ENCODE results near the gene HPF1. TPM values are rescaled to one million over a fixed set of nuclear protein-coding genes. Genes with fewer than 3 reads are reported as not detected.
"Not testable (repeated sequence)": the region's sequence is repeated elsewhere in the genome, so short reads cannot be mapped to it uniquely, and the experiment has no call there.

Gene HPF1
- total RNA-seq (2013) = 13.8 TPM
- 10 to 100 TPM; 10.2 to 29.9 (median 25.1) TPM for polyA plus RNA-seq
- 2.6 and 2.7 TPM in 2 replicates for polyA minus RNA-seq
- 0.58 to 5.8 (median 3.7) reads per million in 11 experiments for total RNA-seq

- Histone ChIP-seq H3K36me3 (replicated peaks in 1 of 2; ENCODE audit: control insufficient read depth in 1 of 2, insufficient read depth in 2 of 2, low read length in 2 of 2) (peaks cover 1 to 11% of the 10 kb centered on the region in 2 donors), H3K27ac (ENCODE audit: low read depth in 1 of 2, low read length in 2 of 2) (peak within 1 kb of the TSS; percentile 2 to 71), H3K4me1 (ENCODE audit: control insufficient read depth in 1 of 2, insufficient read depth in 2 of 2, low read length in 2 of 2) (peaks cover 14 to 17% of the 10 kb centered on the region in 2 donors), H4K20me1 (ENCODE audit: insufficient read depth, low read length) (no peaks in the 10 kb centered on the region), H3K4me2 (replicated peaks; ENCODE audit: extremely low read depth, low read length, poor library complexity, severe bottlenecking) (peak within 1 kb of the TSS; percentile 97), H3K79me2 (ENCODE audit: insufficient read depth, low read length) (peaks cover 24% of the 10 kb centered on the region), H3K9ac (ENCODE audit: insufficient read depth, low read length, poor library complexity, severe bottlenecking) (peak within 1 kb of the TSS; percentile 74), H3K4me3 (replicated peaks in 1 of 3; ENCODE audit: low read depth in 2 of 3, low read length in 3 of 3) (peak within 1 kb of the TSS; percentile 62 to 90 (median 86)), H2AFZ (ENCODE audit: insufficient read depth, low read depth, low read length, poor library complexity, severe bottlenecking) (peak within 1 kb of the TSS; percentile 89), H3K27me3 (ENCODE audit: control insufficient read depth in 2 of 2, insufficient read depth in 2 of 2, low read length in 2 of 2) (no peaks in the 10 kb centered on the region), H3K9me3 (replicated peaks in 1 of 2; ENCODE audit: control insufficient read depth in 1 of 2, insufficient read depth in 1 of 2, low read length in 2 of 2) (no peaks in the 10 kb centered on the region)
- WGBS (ENCODE audit: insufficient coverage) = 0% methylated on average over 44 of the region's 46 CpGs
- peak; percentile 87 to 92 (median 90) for DNase-seq
- TF ChIP-seq CTCF (IDR thresholded peaks at IDR 0.05) = no peak
- intact Hi-C loops (cut with micrococcal nuclease) = loop anchor here in 1 of 2 donors (5.0 kb wide), 2 partner anchors 135 to 270 kb away; partner anchors contain the start of genes CLCN3 and MFAP3L
- Mint-ChIP-seq H3K27me3 (ENCODE audit: low read depth in 3 of 3) (peaks cover 3 to 4% (median 4%) of the 10 kb centered on the region in 3 donors), H3K4me3 (peak within 1 kb of the TSS; percentile 92 to 94), H3K27ac (peak within 1 kb of the TSS; percentile 16 to 81 (median 74)), H3K9me3 (peaks cover 0 to 2% (median 0%) of the 10 kb centered on the region in 7 donors), H3K36me3 (peaks cover 4 to 8% of the 10 kb centered on the region in 2 donors), H3K4me1 (peaks cover 24% of the 10 kb centered on the region)
Measured at GRCh38 chr4:169757575-169758184, at the start of gene HPF1. Gene HPF1 (minus strand): TSS chr4:169757944. CDS start chr4:169757877, 67 bp downstream.

- H3K79me2 ChIP-seq (ENCODE audit: insufficient read depth, low read length); H4K20me1 ChIP-seq (ENCODE audit: insufficient read depth, low read length); H3K9me3 ChIP-seq (replicated peaks in 1 of 2; ENCODE audit: control insufficient read depth in 1 of 2, insufficient read depth in 1 of 2, low read length in 2 of 2); H3K9ac ChIP-seq (ENCODE audit: insufficient read depth, low read length, poor library complexity, severe bottlenecking); H3K36me3 ChIP-seq (replicated peaks in 1 of 2; ENCODE audit: control insufficient read depth in 1 of 2, insufficient read depth in 2 of 2, low read length in 2 of 2); H3K4me3 Mint-ChIP-seq; H3K27me3 Mint-ChIP-seq (ENCODE audit: low read depth in 3 of 3); DNase-seq; H3K27ac ChIP-seq (ENCODE audit: low read depth in 1 of 2, low read length in 2 of 2); H3K9me3 Mint-ChIP-seq; H3K4me2 ChIP-seq (replicated peaks; ENCODE audit: extremely low read depth, low read length, poor library complexity, severe bottlenecking); H3K27ac Mint-ChIP-seq; H3K27me3 ChIP-seq (ENCODE audit: control insufficient read depth in 2 of 2, insufficient read depth in 2 of 2, low read length in 2 of 2); intact Hi-C loops (cut with micrococcal nuclease); H2AFZ ChIP-seq (ENCODE audit: insufficient read depth, low read depth, low read length, poor library complexity, severe bottlenecking); H3K4me3 ChIP-seq (replicated peaks in 1 of 3; ENCODE audit: low read depth in 2 of 3, low read length in 3 of 3); H3K4me1 ChIP-seq (ENCODE audit: control insufficient read depth in 1 of 2, insufficient read depth in 2 of 2, low read length in 2 of 2); H3K36me3 Mint-ChIP-seq: not testable (repeated sequence)
- peaks cover 13% of the 10 kb centered on the region for H3K4me1 Mint-ChIP-seq
- WGBS (ENCODE audit: insufficient coverage) = 92% methylated on average over 2 of the region's 3 CpGs
Measured at GRCh38 chr4:169806770-169807169, 49.0 kb upstream of the HPF1 start.
